MCF 10A (cell line): ENCODE measurements around the gene IHH. TPM values are rescaled to one million over a fixed set of nuclear protein-coding genes. Genes with fewer than 3 reads are reported as not detected.

ENCODE experiments used
- BruUV-seq: library from RNA; stranded (reverse); fragments of 400-500 nt; replicated peaks from 2 replicates; lab custom pipeline; 2021; lab: Mats Ljungman, UMichigan
- CTCF ChIA-PET: fragments of 300-600 bp; sonication (Branson Sonifier 250); formaldehyde crosslinking; extraction: SDS; loops from one replicate; lab custom pipeline; 2021; ENCODE audit warnings: antibody characterized with exemption, inconsistent platforms; lab: Yijun Ruan, JAX
- POLR2A ChIA-PET: fragments of 300-600, 350-650 bp; sonication (Branson Sonifier 250); formaldehyde crosslinking; extraction: SDS; loops from one replicate; lab custom pipeline; 2020; ENCODE audit warnings: antibody characterized with exemption, inconsistent platforms; lab: Yijun Ruan, JAX
- DNase-seq: peaks from one replicate; pipeline ENCODE4 v3.0.0-alpha.2; 2018; ENCODE audit not compliant: unreplicated experiment
- H3K27ac Mint-ChIP-seq: one replicate; pipeline ENCODE4 v1.8.0; 2022; ENCODE audit warnings: mild to moderate bottlenecking, low read depth, mixed read lengths; ENCODE audit not compliant: unreplicated experiment
- H3K27me3 Mint-ChIP-seq: one replicate; pipeline ENCODE4 v1.8.0; 2022; ENCODE audit warnings: mixed read lengths; ENCODE audit not compliant: insufficient read depth, unreplicated experiment
- H3K36me3 Mint-ChIP-seq: one replicate; pipeline ENCODE4 v1.8.0; 2022; ENCODE audit warnings: mild to moderate bottlenecking, moderate library complexity, mixed read lengths; ENCODE audit not compliant: insufficient read depth, unreplicated experiment
- H3K4me1 Mint-ChIP-seq: one replicate; pipeline ENCODE4 v1.8.0; 2022; ENCODE audit warnings: mixed read lengths; ENCODE audit not compliant: insufficient read depth, unreplicated experiment
- H3K4me3 Mint-ChIP-seq: one replicate; pipeline ENCODE4 v1.8.0; 2022; ENCODE audit warnings: mild to moderate bottlenecking, moderate library complexity, mixed read lengths; ENCODE audit not compliant: unreplicated experiment
- H3K9me3 Mint-ChIP-seq: one replicate; pipeline ENCODE4 v1.8.0; 2022; ENCODE audit warnings: mixed read lengths; ENCODE audit not compliant: unreplicated experiment
- CTCF ChIP-seq: fragments of 200-600 bp; IDR thresholded peaks from one replicate; pipeline ENCODE4 v1.8.0; 2022; ENCODE audit warnings: antibody characterized with exemption, mild to moderate bottlenecking; ENCODE audit not compliant: unreplicated experiment
- intact Hi-C: fragments of 100-400 bp; cut with micrococcal nuclease; formaldehyde crosslinking; loops from 2 replicates; pipeline ENCODE4 v1.14.1; 2022
- total RNA-seq: library from RNA; stranded (reverse); gene quantifications from 2 replicates; pipeline ENCODE4 v1.2.3, GENCODE V29; 2022

The IHH gene
- total RNA-seq, 1 experiment from 2014 or later, result not detected

DNA sequence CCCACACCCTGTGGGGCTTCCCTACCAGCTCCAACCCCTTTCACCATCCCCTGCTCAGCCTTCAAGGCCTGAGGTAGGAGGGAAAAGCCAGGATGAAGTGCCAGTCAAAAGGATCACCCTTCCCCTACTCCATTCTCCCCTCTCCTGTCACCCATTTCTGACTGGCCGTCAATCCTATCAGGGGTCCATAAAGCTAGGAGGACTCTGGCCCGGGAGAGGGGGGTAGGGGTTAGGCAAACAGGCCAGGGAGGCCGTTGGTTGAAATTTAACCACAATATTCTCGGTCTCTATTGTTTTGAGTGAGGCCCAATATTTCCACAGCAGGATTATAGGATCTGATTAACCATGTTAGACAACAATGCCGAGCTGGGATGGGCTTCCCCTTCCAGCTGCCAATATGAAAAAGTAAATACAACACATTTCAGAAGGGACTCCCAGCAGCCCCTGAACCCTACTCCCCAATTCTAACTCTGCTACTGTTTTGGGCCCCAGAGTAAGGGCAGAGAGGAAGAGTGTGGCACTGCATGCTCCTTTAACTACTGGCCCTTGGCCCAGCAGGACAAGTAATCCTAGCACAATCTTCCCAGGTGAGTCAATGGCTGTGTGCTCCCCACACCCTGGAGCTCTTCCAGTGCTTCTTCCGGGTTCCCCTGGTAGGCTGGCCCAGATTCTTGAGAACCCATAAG lies 10.6 kb upstream of the IHH start:
- BruUV-seq, result no TSS peak
- Mint-ChIP-seq H3K27me3 (no peaks in the 10 kb centered on the region), H3K4me3 (no peak overlapping the region), H3K36me3 (peaks cover 27% of the 10 kb centered on the region), H3K27ac (no peak overlapping the region), H3K4me1 (peaks cover 13% of the 10 kb centered on the region), H3K9me3 (no peaks in the 10 kb centered on the region)
- peak; percentile 56 for DNase-seq
- intact Hi-C loops, result no loop called here
- POLR2A ChIA-PET, result interaction anchor here (0.5 to 1.8 kb wide), 5 partner anchors 12 to 963 kb away, joined by 3 to 4 read pairs (median 3); no protein-coding TSS in a partner anchor
- no peak for TF ChIP-seq CTCF
- CTCF ChIA-PET, result interaction anchor here (0.5 to 5.2 kb wide), 14 partner anchors 8 to 201 kb away, joined by 3 to 34 read pairs (median 6); partner anchors contain the start of gene IHH

- CTCF ChIA-PET, result interaction anchor here (0.6 to 1.6 kb wide), 8 partner anchors 9 to 297 kb away, joined by 3 to 8 read pairs (median 4); no protein-coding TSS in a partner anchor
These were observed 4.8 kb upstream of the IHH start for GRCh38 chr2:219065484-219065883.

GRCh38 chr2:219062081-219062480 lies 1.4 kb upstream of the IHH start:
- intact Hi-C loops, result no loop called here
- no peak overlapping the region for H3K4me3 Mint-ChIP-seq
- POLR2A ChIA-PET, result no interaction called here
- no peak for DNase-seq
- no peak overlapping the region for H3K27ac Mint-ChIP-seq
- no TSS peak for BruUV-seq
- no peaks in the 10 kb centered on the region for H3K4me1 Mint-ChIP-seq
- TF ChIP-seq CTCF, result no peak
- no peaks in the 10 kb centered on the region for H3K9me3 Mint-ChIP-seq
- no peaks in the 10 kb centered on the region for H3K36me3 Mint-ChIP-seq
- CTCF ChIA-PET, result interaction anchor here (0.8 to 1.7 kb wide), 5 partner anchors 10 to 97 kb away, joined by 3 to 11 read pairs (median 4); no protein-coding TSS in a partner anchor
- H3K27me3 Mint-ChIP-seq, result peaks cover 55% of the 10 kb centered on the region

More at GRCh38 chr2:219065484-219065883, 4.8 kb upstream of the IHH start:
- Mint-ChIP-seq H3K4me1 (no peaks in the 10 kb centered on the region), H3K9me3 (no peaks in the 10 kb centered on the region), H3K27me3 (peaks cover 27% of the 10 kb centered on the region), H3K27ac (no peak overlapping the region), H3K4me3 (no peak overlapping the region), H3K36me3 (peaks cover 5% of the 10 kb centered on the region)
- intact Hi-C loops, result no loop called here
- TF ChIP-seq CTCF, result no peak
- DNase-seq, result no peak
- POLR2A ChIA-PET, result interaction anchor here (1.2 kb wide), 1 partner anchor 25 kb away, joined by 3 read pairs; no protein-coding TSS in a partner anchor
- no TSS peak for BruUV-seq
